Prostate gland (tissue), 2 donors: ENCODE measurements around the gene CDK14.

Experiments used
- POLR2A ChIP-seq: fragments of 450-650 bp; IDR thresholded peaks from one replicate; pipeline ENCODE4 v1.6.1; 2016; ENCODE audit warnings: antibody characterized with exemption, mild to moderate bottlenecking
- POLR2AphosphoS5 ChIP-seq: sonication (generic); formaldehyde crosslinking; IDR thresholded peaks from one replicate; pipeline ENCODE4 v1.6.1; 2017; ENCODE audit warnings: antibody characterized with exemption
- TF ChIP-seq, protein P1 (sequence below), 4 experiments: fragments of 200-600 bp in 2 of 4; fragments of 450-650 bp in 2 of 4; sonication (generic) in 2 of 4; IDR thresholded peaks; 1 replicate in 3 of 4; 2 replicates in 1 of 4; pipeline ENCODE4 v1.5.1; 2016 to 2019; ENCODE audit warnings: antibody characterized with exemption in 4 of 4, mild to moderate bottlenecking in 2 of 4, moderate library complexity in 2 of 4

DNA sequence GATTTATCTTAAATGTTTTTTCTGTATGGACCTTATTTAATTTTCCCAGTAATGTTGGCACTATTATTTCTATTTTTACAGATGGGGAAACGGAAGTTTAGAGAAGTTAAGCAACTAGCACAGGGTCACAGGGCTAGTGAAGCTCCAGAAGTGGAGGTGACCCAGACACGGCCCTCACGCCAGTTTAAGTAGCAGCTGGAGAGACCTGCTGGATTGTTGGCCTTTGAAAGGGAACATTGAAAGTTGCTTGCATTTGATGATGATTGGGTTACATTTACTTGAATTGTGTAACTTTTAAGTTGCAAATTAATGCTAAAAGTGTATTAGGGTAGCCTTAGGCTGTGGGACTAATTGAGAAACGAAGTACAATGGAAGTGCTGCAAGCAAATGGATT, 25.6 kb downstream of the CDK14 start:
- TF ChIP-seq, protein P1, sequence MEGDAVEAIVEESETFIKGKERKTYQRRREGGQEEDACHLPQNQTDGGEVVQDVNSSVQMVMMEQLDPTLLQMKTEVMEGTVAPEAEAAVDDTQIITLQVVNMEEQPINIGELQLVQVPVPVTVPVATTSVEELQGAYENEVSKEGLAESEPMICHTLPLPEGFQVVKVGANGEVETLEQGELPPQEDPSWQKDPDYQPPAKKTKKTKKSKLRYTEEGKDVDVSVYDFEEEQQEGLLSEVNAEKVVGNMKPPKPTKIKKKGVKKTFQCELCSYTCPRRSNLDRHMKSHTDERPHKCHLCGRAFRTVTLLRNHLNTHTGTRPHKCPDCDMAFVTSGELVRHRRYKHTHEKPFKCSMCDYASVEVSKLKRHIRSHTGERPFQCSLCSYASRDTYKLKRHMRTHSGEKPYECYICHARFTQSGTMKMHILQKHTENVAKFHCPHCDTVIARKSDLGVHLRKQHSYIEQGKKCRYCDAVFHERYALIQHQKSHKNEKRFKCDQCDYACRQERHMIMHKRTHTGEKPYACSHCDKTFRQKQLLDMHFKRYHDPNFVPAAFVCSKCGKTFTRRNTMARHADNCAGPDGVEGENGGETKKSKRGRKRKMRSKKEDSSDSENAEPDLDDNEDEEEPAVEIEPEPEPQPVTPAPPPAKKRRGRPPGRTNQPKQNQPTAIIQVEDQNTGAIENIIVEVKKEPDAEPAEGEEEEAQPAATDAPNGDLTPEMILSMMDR (IDR thresholded peaks at IDR 0.05) = no peak
- TF ChIP-seq POLR2AphosphoS5 (no peak), POLR2A (no peak)
